GM12878 (cell line): ENCODE data around the gene CHRNG. TPM values are rescaled to one million over a fixed set of nuclear protein-coding genes. Genes with fewer than 3 reads are reported as not detected.

ENCODE experiments used
- ATAC-seq: fragments of 200-7000 bp; cut with Tn5 transposase; 3 replicates; pipeline ENCODE4 v1.9.1; 2020; ENCODE audit warnings: mild to moderate bottlenecking, moderate library complexity
- BruUV-seq: library from RNA; stranded (reverse); fragments of 400-500 nt; replicated peaks from 2 replicates; lab custom pipeline; 2021; lab: Mats Ljungman, UMichigan
- CTCF ChIA-PET: fragments of 300-600 bp; sonication (Branson Sonifier 250); formaldehyde crosslinking; extraction: SDS; loops from one replicate; lab custom pipeline; 2021; ENCODE audit warnings: inconsistent platforms; lab: Yijun Ruan, JAX
- POLR2A ChIA-PET: fragments of 350-600 bp; formaldehyde crosslinking; extraction: SDS; loops from one replicate; lab custom pipeline; 2021; ENCODE audit warnings: inconsistent platforms; lab: Charles Lee
- RAD21 ChIA-PET: fragments of 300-600 bp; sonication (Branson Sonifier 250); formaldehyde crosslinking; loops from one replicate; lab custom pipeline; 2023; ENCODE audit warnings: antibody characterized with exemption; ENCODE audit not compliant: unreplicated experiment; lab: Charles Lee
- SMC1A ChIA-PET: fragments of 300-600 bp; sonication (Branson Sonifier 250); formaldehyde crosslinking; loops from one replicate; lab custom pipeline; 2023; ENCODE audit not compliant: unreplicated experiment, uncharacterized antibody; lab: Charles Lee
- DNase-seq: peaks from one replicate; pipeline ENCODE4 v3.0.0-alpha.2; 2011; ENCODE audit warnings: low read depth, low spot score
- FAIRE-seq: peaks from 3 replicates; lab custom pipeline; 2011; peaks lifted over from hg19 to GRCh38; lab: Jason Lieb, UNC
- H2AFZ ChIP-seq: 2 replicates; pipeline ENCODE4 v1.6.0; 2011; ENCODE audit warnings: low read depth, low read length, control low read depth; ENCODE audit not compliant: control insufficient read depth
- H3K27ac ChIP-seq: 2 replicates; pipeline ENCODE4 v1.5.1; 2011; ENCODE audit warnings: control low read depth; ENCODE audit not compliant: control insufficient read depth, insufficient read depth
- H3K27me3 ChIP-seq, 2 experiments: replicated peaks in 1 of 2; 2 replicates each; pipeline versions ENCODE4 v1.6.0 to v1.6.1; 2011; ENCODE audit warnings: low read length in 1 of 2; ENCODE audit not compliant: control insufficient read depth in 2 of 2, insufficient read depth in 2 of 2
- H3K36me3 ChIP-seq, 2 experiments: 2 replicates each; pipeline ENCODE4 v1.5.1; 2011; ENCODE audit warnings: low read length in 1 of 2; ENCODE audit not compliant: control insufficient read depth in 2 of 2, insufficient read depth in 2 of 2
- H3K4me1 ChIP-seq: 2 replicates; pipeline ENCODE4 v1.6.1; 2011; ENCODE audit warnings: mild to moderate bottlenecking, low read length, moderate library complexity, mixed read lengths; ENCODE audit not compliant: control insufficient read depth, insufficient read depth
- H3K4me2 ChIP-seq: 2 replicates; pipeline ENCODE4 v1.6.0; 2011; ENCODE audit warnings: control low read depth; ENCODE audit not compliant: control insufficient read depth, insufficient read depth
- H3K4me3 ChIP-seq: fragments of 200-600 bp; sonication (generic); 2 replicates; pipeline ENCODE4 v1.5.1; 2016
- H3K79me2 ChIP-seq: 2 replicates; pipeline ENCODE4 v1.6.0; 2011; ENCODE audit warnings: low read length; ENCODE audit not compliant: control insufficient read depth, insufficient read depth
- H3K9ac ChIP-seq: 2 replicates; pipeline ENCODE4 v1.8.0; 2011; ENCODE audit warnings: low read length, control low read depth, mixed read lengths; ENCODE audit not compliant: control insufficient read depth, insufficient read depth
- H3K9me3 ChIP-seq: replicated peaks from 3 replicates; pipeline ENCODE4 v1.5.1; 2011; ENCODE audit warnings: mild to moderate bottlenecking, low read length; ENCODE audit not compliant: control insufficient read depth, insufficient read depth
- H4K20me1 ChIP-seq: 2 replicates; pipeline ENCODE4 v1.6.0; 2011; ENCODE audit not compliant: control insufficient read depth, insufficient read depth
- BCL3 ChIP-seq: IDR thresholded peaks from 2 replicates; pipeline ENCODE4 v1.6.1; 2011; ENCODE audit warnings: borderline replicate concordance, low read depth, mild to moderate bottlenecking, moderate library complexity, low read length; ENCODE audit not compliant: insufficient read depth, poor library complexity, severe bottlenecking
- CREB1 ChIP-seq: IDR thresholded peaks from 2 replicates; pipeline ENCODE4 v1.6.1; 2012; ENCODE audit warnings: low read depth, mild to moderate bottlenecking, inconsistent platforms
- EGR1 ChIP-seq, 2 experiments: IDR thresholded peaks; 1 replicate in 1 of 2; 2 replicates in 1 of 2; pipeline ENCODE4 v1.6.1; 2011 to 2012; ENCODE audit warnings: low read depth in 2 of 2, low read length in 2 of 2, borderline replicate concordance in 1 of 2, mild to moderate bottlenecking in 1 of 2, moderate library complexity in 1 of 2
- LARP7 ChIP-seq: fragments of 450-650 bp; IDR thresholded peaks from 2 replicates; pipeline ENCODE4 v1.6.1; 2017; ENCODE audit warnings: mild to moderate bottlenecking
- MEF2B ChIP-seq: fragments of 450-650 bp; IDR thresholded peaks from 2 replicates; pipeline ENCODE4 v1.6.1; 2018; ENCODE audit warnings: mild to moderate bottlenecking, moderate library complexity; ENCODE audit not compliant: partially characterized antibody, poor library complexity, severe bottlenecking
- MTA2 ChIP-seq: fragments of 450-650 bp; IDR thresholded peaks from 2 replicates; pipeline ENCODE4 v1.6.1; 2016; ENCODE audit warnings: low read depth, mild to moderate bottlenecking, moderate library complexity
- NKRF ChIP-seq: fragments of 450-650 bp; conservative IDR thresholded peaks from 2 replicates; pipeline ENCODE4 v1.6.1; 2017; ENCODE audit warnings: mild to moderate bottlenecking, moderate library complexity
- PAX8 ChIP-seq: fragments of 450-650 bp; IDR thresholded peaks from 2 replicates; pipeline ENCODE4 v1.6.1; 2017; ENCODE audit warnings: mild to moderate bottlenecking, moderate library complexity
- PRDM15 ChIP-seq: fragments of 450-650 bp; formaldehyde crosslinking; IDR thresholded peaks from 2 replicates; pipeline ENCODE4 v1.4.0; 2020; ENCODE audit warnings: mild to moderate bottlenecking, moderate library complexity
- SMAD1 ChIP-seq: fragments of 450-650 bp; IDR thresholded peaks from 2 replicates; pipeline ENCODE4 v1.6.1; 2018; ENCODE audit warnings: mild to moderate bottlenecking, low read depth; ENCODE audit not compliant: partially characterized antibody
- SPI1 ChIP-seq: IDR thresholded peaks from 2 replicates; pipeline ENCODE4 v1.6.1; 2011; ENCODE audit warnings: low read depth, mild to moderate bottlenecking, low read length, moderate library complexity, borderline replicate concordance; ENCODE audit not compliant: insufficient read depth
- YBX1 ChIP-seq: fragments of 450-650 bp; IDR thresholded peaks from 2 replicates; pipeline ENCODE4 v1.6.1; 2016; ENCODE audit warnings: antibody characterized with exemption
- WGBS: methylation state at CpG from one replicate; pipeline ENCODE4 v1.1.6; 2016; ENCODE audit warnings: low lambda C conversion rate; ENCODE audit not compliant: insufficient replicate concordance, insufficient coverage; ENCODE audit errors: missing lambda C conversion rate; 5-methylcytosine and 5-hydroxymethylcytosine counted together
- in situ Hi-C: fragments of 300-500 bp; cut with MboI; formaldehyde crosslinking; loops from 9 replicates; pipeline ENCODE4 v1.14.3; 2018; ENCODE audit warnings: mixed read lengths
- intact Hi-C: fragments of 100-400 bp; cut with micrococcal nuclease; formaldehyde crosslinking; loops from one replicate; pipeline ENCODE4 v1.14.2; 2022; ENCODE audit not compliant: unreplicated experiment
- polyA plus RNA-seq, 11 experiments: library from polyadenylated mRNA; depleted of rRNA in 4 of 11; unstranded in 6 of 11; stranded (reverse) in 5 of 11; fragments of >200 nt; fragmentation: Nextera tagmentation in 4 of 11; fragmentation: Illumina TruSeq in 1 of 11; extraction: Ambion mirVana in 4 of 11; extraction: Trizol in 1 of 11; gene quantifications; 1 replicate in 1 of 11; 2 replicates in 10 of 11; pipeline versions ENCODE4 v1.2.1 to v1.2.3, GENCODE V29; 2011 to 2016; ENCODE audit warnings: inconsistent platforms in 2 of 11, missing spikeins in 2 of 11, low read depth in 1 of 11
- total RNA-seq, 4 experiments: library from RNA; depleted of rRNA in 3 of 4; stranded (reverse); fragments of >200 nt in 3 of 4; fragmentation: Illumina TruSeq in 1 of 4; extraction: Trizol in 1 of 4; gene quantifications; 2 replicates each; pipeline versions ENCODE4 v1.2.1 to v1.2.3, GENCODE V29; 2013 to 2021

CHRNG gene
- total and polyA plus RNA-seq, 10 of the 15 experiments (the other 5 are each of a cell fraction or from before 2014, with no cell fraction given): 0.17 TPM; not detected in 9

- FAIRE-seq (no peak), ATAC-seq (no peak), DNase-seq (no peak)
- no peaks in the 10 kb centered on the region for H3K79me2 ChIP-seq
- peaks cover 0 to 4% of the 10 kb centered on the region in 2 experiments; a peak in 3 of 4 replicates for H3K27me3 ChIP-seq
- no peak overlapping the region for H3K9ac ChIP-seq
- WGBS: 50% methylated on average over 6 of the region's 6 CpGs
- ChIA-PET POLR2A (no interaction called here), SMC1A (no interaction called here), CTCF (no interaction called here), RAD21 (no interaction called here)
- H4K20me1 ChIP-seq: no peaks in the 10 kb centered on the region
- no peak overlapping the region for H3K27ac ChIP-seq
- TF ChIP-seq MEF2B (no peak), LARP7 (no peak), SMAD1 (no peak), BCL3 (no peak), NKRF (no peak), EGR1 (IDR thresholded peaks at IDR 0.05; ENCODE audit: borderline replicate concordance in 1 of 2, low read depth in 2 of 2, low read length in 2 of 2) (no peak), PRDM15 (CRISPR knock-in tag) (no peak), CREB1 (no peak), MTA2 (no peak), SPI1 (no peak), PAX8 (no peak), YBX1 (no peak)
- H3K4me2 ChIP-seq: no peak overlapping the region
- H3K4me1 ChIP-seq: no peaks in the 10 kb centered on the region
- in situ Hi-C loops: no loop called here
- no peaks in the 10 kb centered on the region for H3K9me3 ChIP-seq
- BruUV-seq: no TSS peak
- no peaks in the 10 kb centered on the region for H3K36me3 ChIP-seq
- no peak overlapping the region for H2AFZ ChIP-seq
- no peak overlapping the region for H3K4me3 ChIP-seq
- intact Hi-C loops: no loop called here
Measured at GRCh38 chr2:232527905-232528470, 11.5 kb upstream of the CHRNG start.
